Activated gamma-delta T cell treated with Interleukin-2 at 50 U/mL for 16 hours (primary cell): ENCODE data around the gene CLEC10A.
"Not testable (repeated sequence)": the region's sequence is repeated elsewhere in the genome, so short reads cannot be mapped to it uniquely, and the experiment has no call there.

Source experiments
- DNase-seq: peaks from one replicate; pipeline ENCODE4 v3.0.0-alpha.2; 2020

The CLEC10A gene

GRCh38 chr17:7070712-7071111 lies 9.3 kb downstream of the CLEC10A start:
- no peak for DNase-seq

- no peak for DNase-seq
These were observed 11.8 kb downstream of the CLEC10A start for GRCh38 chr17:7068268-7068667.

GRCh38 chr17:7067198-7067597 lies 12.9 kb downstream of the CLEC10A start:
- no peak for DNase-seq

- DNase-seq: no peak
These were observed 15.8 kb downstream of the CLEC10A start for GRCh38 chr17:7064261-7064660.

GRCh38 chr17:7063518-7064094 lies 16.4 kb downstream of the CLEC10A start:
- no peak for DNase-seq

GRCh38 chr17:7060165-7060891 lies 19.7 kb downstream of the CLEC10A start:
- no peak for DNase-seq

- DNase-seq: no peak
These were observed 21.1 kb downstream of the CLEC10A start for GRCh38 chr17:7058831-7059447.

GRCh38 chr17:7056386-7056785 lies 23.7 kb downstream of the CLEC10A start:
- no peak for DNase-seq

GRCh38 chr17:7050583-7050982 lies 29.5 kb downstream of the CLEC10A start:
- DNase-seq: not testable (repeated sequence)

- DNase-seq: no peak
These were observed 31.1 kb downstream of the CLEC10A start for GRCh38 chr17:7048968-7049367.

GRCh38 chr17:7047566-7047965 lies 32.5 kb downstream of the CLEC10A start:
- no peak for DNase-seq

GRCh38 chr17:7046725-7047397 lies 33.2 kb downstream of the CLEC10A start:
- DNase-seq: peak; percentile 55

GRCh38 chr17:7046127-7046724 lies 33.8 kb downstream of the CLEC10A start:
- no peak for DNase-seq

GRCh38 chr17:7045492-7046126 lies 34.4 kb downstream of the CLEC10A start:
- peak; percentile 42 for DNase-seq

GRCh38 chr17:7043497-7044198 lies 36.4 kb downstream of the CLEC10A start, which contains the start of gene SLC16A11:
Gene SLC16A11, minus strand, starts transcription at chr17:7044092. Its CDS starts 579 bp downstream, at chr17:7043513.
- DNase-seq: no peak

- DNase-seq: no peak
These were observed 36.9 kb downstream of the CLEC10A start for GRCh38 chr17:7043182-7043496.

GRCh38 chr17:7042501-7043181 lies 37.4 kb downstream of the CLEC10A start:
- DNase-seq: peak; percentile 37

GRCh38 chr17:7041607-7042500 lies 38.2 kb downstream of the CLEC10A start:
- DNase-seq: peak; percentile 29

- DNase-seq: no peak
These were observed 40.2 kb downstream of the CLEC10A start for GRCh38 chr17:7039832-7040231.
